ENCODE measurements around the gene MIF.

DNA sequence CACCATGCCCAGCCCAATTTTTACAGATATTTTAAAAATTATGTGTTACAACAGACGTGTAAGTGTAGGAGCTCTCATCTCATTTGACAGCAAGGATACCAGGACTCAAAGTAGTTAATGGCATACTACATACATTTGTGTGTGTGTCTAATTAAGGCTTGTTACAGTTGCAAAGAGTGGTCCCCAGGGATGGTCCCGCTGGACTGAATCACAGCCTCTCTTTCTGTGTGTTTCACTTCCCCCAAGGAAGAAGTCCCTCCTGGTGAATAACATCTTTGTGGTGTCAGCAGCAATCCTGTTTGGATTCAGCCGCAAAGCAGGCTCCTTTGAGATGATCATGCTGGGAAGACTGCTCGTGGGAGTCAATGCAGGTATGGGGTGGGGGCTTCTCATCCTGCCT, 19.3 kb upstream of the MIF start:
- TF ChIP-seq, protein P1, sequence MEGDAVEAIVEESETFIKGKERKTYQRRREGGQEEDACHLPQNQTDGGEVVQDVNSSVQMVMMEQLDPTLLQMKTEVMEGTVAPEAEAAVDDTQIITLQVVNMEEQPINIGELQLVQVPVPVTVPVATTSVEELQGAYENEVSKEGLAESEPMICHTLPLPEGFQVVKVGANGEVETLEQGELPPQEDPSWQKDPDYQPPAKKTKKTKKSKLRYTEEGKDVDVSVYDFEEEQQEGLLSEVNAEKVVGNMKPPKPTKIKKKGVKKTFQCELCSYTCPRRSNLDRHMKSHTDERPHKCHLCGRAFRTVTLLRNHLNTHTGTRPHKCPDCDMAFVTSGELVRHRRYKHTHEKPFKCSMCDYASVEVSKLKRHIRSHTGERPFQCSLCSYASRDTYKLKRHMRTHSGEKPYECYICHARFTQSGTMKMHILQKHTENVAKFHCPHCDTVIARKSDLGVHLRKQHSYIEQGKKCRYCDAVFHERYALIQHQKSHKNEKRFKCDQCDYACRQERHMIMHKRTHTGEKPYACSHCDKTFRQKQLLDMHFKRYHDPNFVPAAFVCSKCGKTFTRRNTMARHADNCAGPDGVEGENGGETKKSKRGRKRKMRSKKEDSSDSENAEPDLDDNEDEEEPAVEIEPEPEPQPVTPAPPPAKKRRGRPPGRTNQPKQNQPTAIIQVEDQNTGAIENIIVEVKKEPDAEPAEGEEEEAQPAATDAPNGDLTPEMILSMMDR (IDR thresholded peaks at IDR 0.05), result no peak
- no peak for TF ChIP-seq POLR2A (IDR thresholded peaks at IDR 0.05)
